GM23248 (cell line): ENCODE results near the gene SMPX.

Experiments
- EZH2 ChIP-seq: fragments of 200-600 bp; sonication (generic); IDR thresholded peaks from 2 replicates; pipeline ENCODE4 v1.6.1; 2018; ENCODE audit warnings: antibody characterized with exemption, mild to moderate bottlenecking; ENCODE audit not compliant: insufficient read depth, poor library complexity, severe bottlenecking
- EZH2phosphoT487 ChIP-seq: fragments of 200-600 bp; sonication (generic); IDR thresholded peaks from 2 replicates; pipeline ENCODE4 v1.6.1; 2018; ENCODE audit warnings: antibody characterized with exemption, moderate library complexity, mild to moderate bottlenecking, low read depth; ENCODE audit not compliant: insufficient read depth

DNA sequence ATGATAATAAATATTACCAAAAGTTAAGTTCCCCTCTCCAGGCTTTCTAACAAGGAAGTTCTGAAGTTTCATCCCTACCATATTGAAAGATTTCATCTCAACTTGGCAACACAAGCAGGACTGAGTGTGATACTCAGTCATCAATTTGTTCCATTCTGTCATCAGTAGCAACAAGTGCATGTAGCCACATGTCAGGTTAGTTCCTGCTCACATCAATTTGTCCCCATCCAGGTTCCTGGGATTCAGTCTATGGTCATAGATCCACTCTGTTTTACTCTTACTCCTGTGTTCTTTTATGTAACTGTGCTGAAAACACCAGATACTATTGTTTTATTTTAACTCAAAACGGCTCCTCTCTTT is 22.2 kb downstream of the SMPX start:
- TF ChIP-seq EZH2 = no peak
- TF ChIP-seq EZH2phosphoT487 = no peak
